ENCODE results near the gene RBKS. TPM values are rescaled to one million over a fixed set of nuclear protein-coding genes. Genes with fewer than 3 reads are reported as not detected.

Gene RBKS
- polyA plus RNA-seq, 1 donor (not counting 4 experiments of a cell fraction or from before 2014, with no cell fraction given), result 1.9 TPM

DNA sequence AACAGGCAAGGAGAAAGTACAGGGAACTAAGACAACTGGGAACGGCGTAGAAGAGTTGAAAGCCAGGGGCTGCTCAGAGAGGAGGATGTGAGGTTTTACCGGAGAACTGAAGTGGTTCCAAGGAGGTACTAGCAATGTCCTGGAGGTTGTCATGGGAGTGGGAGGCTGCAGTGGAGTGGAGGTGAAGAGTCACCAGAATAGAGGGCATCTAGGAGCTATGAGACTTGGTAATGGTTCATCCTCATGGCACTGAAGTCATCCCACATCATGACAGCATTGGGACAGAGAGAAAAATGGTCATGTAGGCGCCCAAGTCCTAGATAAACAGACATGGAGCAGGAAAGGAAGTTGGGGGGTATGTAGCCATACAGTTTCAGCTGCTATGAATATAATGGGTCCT lies 92.3 kb downstream of the RBKS start:
- Histone ChIP-seq H3K36me3 (ENCODE audit: control insufficient read depth in 2 of 2, extremely low read depth in 1 of 2, insufficient read depth in 2 of 2, low read length in 2 of 2) (no peaks in the 10 kb centered on the region), H3K4me3 (ENCODE audit: control insufficient read depth in 2 of 3, extremely low read depth in 1 of 3, insufficient read depth in 2 of 3, low read depth in 1 of 3, low read length in 3 of 3) (no peak overlapping the region), H4K20me1 (ENCODE audit: control insufficient read depth, extremely low read depth, insufficient read depth, low read length) (no peaks in the 10 kb centered on the region), H3K27ac (ENCODE audit: control insufficient read depth, insufficient read depth, low read length) (peak overlapping the region; percentile 80), H3K4me2 (ENCODE audit: control insufficient read depth, extremely low read depth, insufficient read depth, low read depth, low read length) (no peak overlapping the region), H2AFZ (ENCODE audit: control insufficient read depth, low read length) (no peak overlapping the region), H3K9ac (ENCODE audit: control insufficient read depth, extremely low read depth, insufficient read depth, low read length) (no peak overlapping the region), H3K9me3 (ENCODE audit: control insufficient read depth, low read depth, low read length) (no peaks in the 10 kb centered on the region), H3K9me1 (ENCODE audit: control insufficient read depth, extremely low read depth, insufficient read depth, low read length) (no peaks in the 10 kb centered on the region), H3K79me2 (ENCODE audit: control insufficient read depth, insufficient read depth, low read length) (no peaks in the 10 kb centered on the region), H3K27me3 (ENCODE audit: control insufficient read depth, extremely low read depth, insufficient read depth, low read length) (no peaks in the 10 kb centered on the region), H3K4me1 (ENCODE audit: control insufficient read depth, extremely low read depth, insufficient read depth, low read length) (peaks cover 38% of the 10 kb centered on the region)
- DNase-seq (ENCODE audit: low read depth, low spot score) (no peak), FAIRE-seq (no peak)
- dilution Hi-C loops (cut with MboI; ENCODE audit: extremely low pct_ligation_motif_present, low sequenced_read_pairs), result no loop called here
- no peak for TF ChIP-seq EZH2 (IDR thresholded peaks at IDR 0.05; ENCODE audit: low read length)
- TF ChIP-seq, protein P1, sequence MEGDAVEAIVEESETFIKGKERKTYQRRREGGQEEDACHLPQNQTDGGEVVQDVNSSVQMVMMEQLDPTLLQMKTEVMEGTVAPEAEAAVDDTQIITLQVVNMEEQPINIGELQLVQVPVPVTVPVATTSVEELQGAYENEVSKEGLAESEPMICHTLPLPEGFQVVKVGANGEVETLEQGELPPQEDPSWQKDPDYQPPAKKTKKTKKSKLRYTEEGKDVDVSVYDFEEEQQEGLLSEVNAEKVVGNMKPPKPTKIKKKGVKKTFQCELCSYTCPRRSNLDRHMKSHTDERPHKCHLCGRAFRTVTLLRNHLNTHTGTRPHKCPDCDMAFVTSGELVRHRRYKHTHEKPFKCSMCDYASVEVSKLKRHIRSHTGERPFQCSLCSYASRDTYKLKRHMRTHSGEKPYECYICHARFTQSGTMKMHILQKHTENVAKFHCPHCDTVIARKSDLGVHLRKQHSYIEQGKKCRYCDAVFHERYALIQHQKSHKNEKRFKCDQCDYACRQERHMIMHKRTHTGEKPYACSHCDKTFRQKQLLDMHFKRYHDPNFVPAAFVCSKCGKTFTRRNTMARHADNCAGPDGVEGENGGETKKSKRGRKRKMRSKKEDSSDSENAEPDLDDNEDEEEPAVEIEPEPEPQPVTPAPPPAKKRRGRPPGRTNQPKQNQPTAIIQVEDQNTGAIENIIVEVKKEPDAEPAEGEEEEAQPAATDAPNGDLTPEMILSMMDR (optimal IDR thresholded peaks at IDR 0.05 in 1 of 3, IDR thresholded peaks at IDR 0.05 in 1 of 3, conservative IDR thresholded peaks at IDR 0.05 in 1 of 3; ENCODE audit: extremely low read depth in 1 of 3, insufficient read depth in 2 of 3, low read length in 3 of 3), result no peak

DNA sequence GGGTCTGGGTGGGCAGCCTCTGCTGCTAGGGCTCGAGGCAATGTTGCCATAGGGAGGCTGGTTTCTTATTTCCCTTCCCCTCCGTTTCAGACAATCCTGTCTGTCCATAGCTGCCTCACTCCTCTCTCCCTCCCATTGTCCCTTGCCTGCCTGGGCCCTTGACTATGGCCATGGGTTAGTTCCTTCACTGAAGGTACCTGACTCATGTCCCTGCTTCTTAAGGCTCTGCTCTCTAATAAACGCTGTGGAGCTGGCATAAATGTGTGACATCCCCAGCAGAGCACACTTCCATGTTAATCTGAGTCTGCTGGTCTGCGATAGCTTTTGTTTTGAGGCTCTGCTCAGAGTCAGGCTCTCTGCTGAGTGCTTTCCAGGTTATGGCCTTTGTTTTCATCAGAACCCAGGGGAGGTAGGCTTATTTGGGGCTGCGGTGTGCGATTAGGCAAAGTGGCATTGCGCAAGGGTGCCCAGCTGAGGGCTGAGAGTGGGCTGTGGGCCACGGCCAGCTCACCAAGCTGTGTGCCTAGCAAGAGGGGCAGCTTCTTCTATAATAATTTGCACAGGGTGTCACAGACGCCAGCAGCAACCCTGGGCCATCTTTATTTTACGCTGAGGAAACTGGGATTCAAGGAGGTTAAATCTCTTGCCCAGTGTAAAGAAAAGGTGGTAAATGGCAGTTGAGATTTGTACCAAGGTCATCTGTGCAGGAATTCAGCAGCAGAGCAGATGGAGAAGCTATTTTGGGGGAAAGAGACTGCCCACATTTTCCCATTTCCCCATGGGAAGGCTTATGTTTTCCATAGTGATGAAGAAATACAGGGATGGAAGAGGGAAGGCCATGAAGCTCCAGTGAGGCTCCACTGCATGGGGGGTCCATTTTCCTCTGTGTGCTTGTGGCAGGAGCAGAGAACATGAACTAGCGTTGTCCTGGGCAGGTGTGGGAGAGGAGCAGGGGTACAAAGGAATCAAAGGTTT lies 93.1 kb downstream of the RBKS start:
- Histone ChIP-seq H3K4me3 (ENCODE audit: control insufficient read depth in 2 of 3, extremely low read depth in 1 of 3, insufficient read depth in 2 of 3, low read depth in 1 of 3, low read length in 3 of 3) (no peak overlapping the region), H2AFZ (ENCODE audit: control insufficient read depth, low read length) (no peak overlapping the region), H3K9ac (ENCODE audit: control insufficient read depth, extremely low read depth, insufficient read depth, low read length) (no peak overlapping the region), H3K36me3 (ENCODE audit: control insufficient read depth in 2 of 2, extremely low read depth in 1 of 2, insufficient read depth in 2 of 2, low read length in 2 of 2) (no peaks in the 10 kb centered on the region), H3K79me2 (ENCODE audit: control insufficient read depth, insufficient read depth, low read length) (no peaks in the 10 kb centered on the region), H3K27ac (ENCODE audit: control insufficient read depth, insufficient read depth, low read length) (no peak overlapping the region), H3K4me1 (ENCODE audit: control insufficient read depth, extremely low read depth, insufficient read depth, low read length) (peaks cover 43% of the 10 kb centered on the region), H4K20me1 (ENCODE audit: control insufficient read depth, extremely low read depth, insufficient read depth, low read length) (no peaks in the 10 kb centered on the region), H3K4me2 (ENCODE audit: control insufficient read depth, extremely low read depth, insufficient read depth, low read depth, low read length) (no peak overlapping the region), H3K27me3 (ENCODE audit: control insufficient read depth, extremely low read depth, insufficient read depth, low read length) (no peaks in the 10 kb centered on the region), H3K9me1 (ENCODE audit: control insufficient read depth, extremely low read depth, insufficient read depth, low read length) (no peaks in the 10 kb centered on the region), H3K9me3 (ENCODE audit: control insufficient read depth, low read depth, low read length) (no peaks in the 10 kb centered on the region)
- FAIRE-seq, result no peak
- no peak for DNase-seq (ENCODE audit: low read depth, low spot score)
- TF ChIP-seq EZH2 (IDR thresholded peaks at IDR 0.05; ENCODE audit: low read length), result no peak
- TF ChIP-seq, protein P1 (optimal IDR thresholded peaks at IDR 0.05 in 1 of 3, IDR thresholded peaks at IDR 0.05 in 1 of 3, conservative IDR thresholded peaks at IDR 0.05 in 1 of 3; ENCODE audit: extremely low read depth in 1 of 3, insufficient read depth in 2 of 3, low read length in 3 of 3), result no peak
- dilution Hi-C loops (cut with MboI; ENCODE audit: extremely low pct_ligation_motif_present, low sequenced_read_pairs), result no loop called here

Measured in keratinocyte (primary cell).